Mammary epithelial cell (primary cell): ENCODE results near the gene DMTF1.

Experiments used
- CTCF ChIP-seq, 2 donors: IDR thresholded peaks in 1 of 2; conservative IDR thresholded peaks in 1 of 2; 2 replicates each; pipeline ENCODE4 v1.5.1; 2011 to 2012; ENCODE audit warnings: inconsistent platforms in 2 of 2, low read length in 2 of 2, mild to moderate bottlenecking in 2 of 2, control low read depth in 1 of 2, low read depth in 1 of 2; ENCODE audit not compliant: insufficient read depth in 1 of 2; ENCODE audit errors: extremely low read depth in 1 of 2
- EZH2 ChIP-seq: IDR thresholded peaks from 2 replicates; pipeline ENCODE4 v1.6.1; 2012; ENCODE audit warnings: low read length, inconsistent platforms, borderline replicate concordance

- TF ChIP-seq CTCF (conservative IDR thresholded peaks at IDR 0.05 in 1 of 2, IDR thresholded peaks at IDR 0.05 in 1 of 2; ENCODE audit: extremely low read depth in 1 of 2, insufficient read depth in 1 of 2, low read depth in 1 of 2, low read length in 2 of 2) (no peak), EZH2 (no peak)
These were observed 8.0 kb upstream of the DMTF1 start for GRCh38 chr7:87144173-87144657.
